Ovary (tissue), 3 donors: Measurements from ENCODE around the gene ABHD15.

Experiments used
- CTCF ChIP-seq, 3 donors: fragments of 450-650 bp in 2 of 3; fragments of 200-600 bp in 1 of 3; IDR thresholded peaks; one replicate each; pipeline versions ENCODE4 v1.5.1 to v1.8.0; 2016 to 2022; ENCODE audit warnings: antibody characterized with exemption in 3 of 3, mild to moderate bottlenecking in 1 of 3
- POLR2A ChIP-seq: fragments of 450-650 bp; IDR thresholded peaks from one replicate; pipeline ENCODE4 v1.6.1; 2017; ENCODE audit warnings: antibody characterized with exemption, mild to moderate bottlenecking, moderate library complexity
- donor health status: DM: no; HTN: no; CAD: no.

GRCh38 chr17:29565643-29566472 lies 979 bp downstream of the ABHD15 start:
- TF ChIP-seq CTCF (IDR thresholded peaks at IDR 0.05), result no peak
- no peak for TF ChIP-seq POLR2A
